ENCODE data around the gene MOB3C. TPM values are rescaled to one million over a fixed set of nuclear protein-coding genes. Genes with fewer than 3 reads are reported as not detected.
"Not testable (repeated sequence)": the region's sequence is repeated elsewhere in the genome, so short reads cannot be mapped to it uniquely, and the experiment has no call there.

The MOB3C gene
- total RNA-seq = 7.8 and 8.4 TPM in 2 replicates

GRCh38 chr1:46616277-46617107 is at the start of gene MOB3C:
Gene MOB3C (minus strand): TSS chr1:46616811. CDS start chr1:46613321, 3,490 bp downstream.
- no peak for TF ChIP-seq CTCF (IDR thresholded peaks at IDR 0.05; ENCODE audit: insufficient read depth, low read length, severe bottlenecking)
- FAIRE-seq = no peak
- H3K4me3 ChIP-seq (ENCODE audit: low read depth, low read length) = peak within 1 kb of the TSS; percentile 63
- no peaks in the 10 kb centered on the region for H3K36me3 ChIP-seq (ENCODE audit: control insufficient read depth, insufficient read depth, low read length)
- H3K27me3 ChIP-seq (ENCODE audit: control insufficient read depth, insufficient read depth, low read length) = no peaks in the 10 kb centered on the region
- no peak for DNase-seq (ENCODE audit: low read depth)

GRCh38 chr1:46665983-46666382 is 49.4 kb upstream of the MOB3C start:
- H3K27me3 ChIP-seq (ENCODE audit: control insufficient read depth, insufficient read depth, low read length) = no peaks in the 10 kb centered on the region
- FAIRE-seq = no peak
- DNase-seq (ENCODE audit: low read depth) = no peak
- H3K4me3 ChIP-seq (ENCODE audit: low read depth, low read length) = no peak overlapping the region
- H3K36me3 ChIP-seq (ENCODE audit: control insufficient read depth, insufficient read depth, low read length) = peaks cover 3% of the 10 kb centered on the region
- no peak for TF ChIP-seq CTCF (IDR thresholded peaks at IDR 0.05; ENCODE audit: insufficient read depth, low read length, severe bottlenecking)

- H3K36me3 ChIP-seq (ENCODE audit: control insufficient read depth, insufficient read depth, low read length); H3K27me3 ChIP-seq (ENCODE audit: control insufficient read depth, insufficient read depth, low read length); H3K4me3 ChIP-seq (ENCODE audit: low read depth, low read length); FAIRE-seq; DNase-seq (ENCODE audit: low read depth): not testable (repeated sequence)
These were observed 46.3 kb upstream of the MOB3C start for GRCh38 chr1:46662919-46663318.

GRCh38 chr1:46660116-46660515 is 43.5 kb upstream of the MOB3C start:
- not testable (repeated sequence) for H3K36me3 ChIP-seq (ENCODE audit: control insufficient read depth, insufficient read depth, low read length); H3K4me3 ChIP-seq (ENCODE audit: low read depth, low read length); H3K27me3 ChIP-seq (ENCODE audit: control insufficient read depth, insufficient read depth, low read length); DNase-seq (ENCODE audit: low read depth); FAIRE-seq

GRCh38 chr1:46659307-46659870 is 42.8 kb upstream of the MOB3C start:
- no peak for DNase-seq (ENCODE audit: low read depth)
- Histone ChIP-seq H3K27me3 (ENCODE audit: control insufficient read depth, insufficient read depth, low read length) (no peaks in the 10 kb centered on the region), H3K4me3 (ENCODE audit: low read depth, low read length) (no peak overlapping the region), H3K36me3 (ENCODE audit: control insufficient read depth, insufficient read depth, low read length) (no peaks in the 10 kb centered on the region)
- TF ChIP-seq CTCF (IDR thresholded peaks at IDR 0.05; ENCODE audit: insufficient read depth, low read length, severe bottlenecking) = no peak
- no peak for FAIRE-seq

GRCh38 chr1:46657775-46658174 is 41.2 kb upstream of the MOB3C start:
- DNase-seq (ENCODE audit: low read depth) = no peak
- TF ChIP-seq CTCF (IDR thresholded peaks at IDR 0.05; ENCODE audit: insufficient read depth, low read length, severe bottlenecking) = no peak
- H3K27me3 ChIP-seq (ENCODE audit: control insufficient read depth, insufficient read depth, low read length) = no peaks in the 10 kb centered on the region
- H3K36me3 ChIP-seq (ENCODE audit: control insufficient read depth, insufficient read depth, low read length) = no peaks in the 10 kb centered on the region
- FAIRE-seq = no peak
- H3K4me3 ChIP-seq (ENCODE audit: low read depth, low read length) = no peak overlapping the region
